Measurements from ENCODE around the gene ESPNL. TPM values are rescaled to one million over a fixed set of nuclear protein-coding genes. Genes with fewer than 3 reads are reported as not detected.

Gene ESPNL
- polyA plus RNA-seq, 1 donor (not counting 4 experiments of a cell fraction or from before 2014, with no cell fraction given) = 0.16 TPM

- Histone ChIP-seq H3K27ac (ENCODE audit: control insufficient read depth, insufficient read depth, low read length) (no peak overlapping the region), H3K9me3 (ENCODE audit: control insufficient read depth, low read depth, low read length) (no peaks in the 10 kb centered on the region), H3K4me2 (ENCODE audit: control insufficient read depth, extremely low read depth, insufficient read depth, low read depth, low read length) (no peak overlapping the region), H3K36me3 (ENCODE audit: control insufficient read depth in 2 of 2, extremely low read depth in 1 of 2, insufficient read depth in 2 of 2, low read length in 2 of 2) (peaks cover 2 to 3% of the 10 kb centered on the region in 2 experiments), H4K20me1 (ENCODE audit: control insufficient read depth, extremely low read depth, insufficient read depth, low read length) (no peaks in the 10 kb centered on the region), H3K9me1 (ENCODE audit: control insufficient read depth, extremely low read depth, insufficient read depth, low read length) (no peaks in the 10 kb centered on the region), H3K27me3 (ENCODE audit: control insufficient read depth, extremely low read depth, insufficient read depth, low read length) (no peaks in the 10 kb centered on the region), H2AFZ (ENCODE audit: control insufficient read depth, low read length) (no peak overlapping the region), H3K4me3 (ENCODE audit: control insufficient read depth in 2 of 3, extremely low read depth in 1 of 3, insufficient read depth in 2 of 3, low read depth in 1 of 3, low read length in 3 of 3) (no peak overlapping the region), H3K9ac (ENCODE audit: control insufficient read depth, extremely low read depth, insufficient read depth, low read length) (no peak overlapping the region), H3K79me2 (ENCODE audit: control insufficient read depth, insufficient read depth, low read length) (no peaks in the 10 kb centered on the region), H3K4me1 (ENCODE audit: control insufficient read depth, extremely low read depth, insufficient read depth, low read length) (peaks cover 4% of the 10 kb centered on the region)
- TF ChIP-seq EZH2 (IDR thresholded peaks at IDR 0.05; ENCODE audit: low read length) (no peak), CTCF (optimal IDR thresholded peaks at IDR 0.05 in 1 of 3, IDR thresholded peaks at IDR 0.05 in 1 of 3, conservative IDR thresholded peaks at IDR 0.05 in 1 of 3; ENCODE audit: extremely low read depth in 1 of 3, insufficient read depth in 2 of 3, low read length in 3 of 3) (no peak)
- no peak for FAIRE-seq
- dilution Hi-C loops (cut with MboI; ENCODE audit: extremely low pct_ligation_motif_present, low sequenced_read_pairs) = no loop called here
- DNase-seq (ENCODE audit: low read depth, low spot score) = no peak
These were observed 8.6 kb upstream of the ESPNL start for GRCh38 chr2:238091436-238092060.

- Histone ChIP-seq H3K27ac (ENCODE audit: control insufficient read depth, insufficient read depth, low read length) (no peak overlapping the region), H3K9me3 (ENCODE audit: control insufficient read depth, low read depth, low read length) (no peaks in the 10 kb centered on the region), H3K4me2 (ENCODE audit: control insufficient read depth, extremely low read depth, insufficient read depth, low read depth, low read length) (no peak overlapping the region), H2AFZ (ENCODE audit: control insufficient read depth, low read length) (no peak overlapping the region), H3K4me3 (ENCODE audit: control insufficient read depth in 2 of 3, extremely low read depth in 1 of 3, insufficient read depth in 2 of 3, low read depth in 1 of 3, low read length in 3 of 3) (no peak overlapping the region), H3K9ac (ENCODE audit: control insufficient read depth, extremely low read depth, insufficient read depth, low read length) (no peak overlapping the region), H3K79me2 (ENCODE audit: control insufficient read depth, insufficient read depth, low read length) (no peaks in the 10 kb centered on the region), H4K20me1 (ENCODE audit: control insufficient read depth, extremely low read depth, insufficient read depth, low read length) (no peaks in the 10 kb centered on the region), H3K36me3 (ENCODE audit: control insufficient read depth in 2 of 2, extremely low read depth in 1 of 2, insufficient read depth in 2 of 2, low read length in 2 of 2) (peaks cover 2 to 3% of the 10 kb centered on the region in 2 experiments), H3K4me1 (ENCODE audit: control insufficient read depth, extremely low read depth, insufficient read depth, low read length) (peaks cover 4% of the 10 kb centered on the region), H3K27me3 (ENCODE audit: control insufficient read depth, extremely low read depth, insufficient read depth, low read length) (no peaks in the 10 kb centered on the region), H3K9me1 (ENCODE audit: control insufficient read depth, extremely low read depth, insufficient read depth, low read length) (no peaks in the 10 kb centered on the region)
- dilution Hi-C loops (cut with MboI; ENCODE audit: extremely low pct_ligation_motif_present, low sequenced_read_pairs) = no loop called here
- FAIRE-seq = no peak
- no peak for TF ChIP-seq CTCF (optimal IDR thresholded peaks at IDR 0.05 in 1 of 3, IDR thresholded peaks at IDR 0.05 in 1 of 3, conservative IDR thresholded peaks at IDR 0.05 in 1 of 3; ENCODE audit: extremely low read depth in 1 of 3, insufficient read depth in 2 of 3, low read length in 3 of 3)
- TF ChIP-seq EZH2 (IDR thresholded peaks at IDR 0.05; ENCODE audit: low read length) = no peak
- no peak for DNase-seq (ENCODE audit: low read depth, low spot score)
These were observed 7.6 kb upstream of the ESPNL start for GRCh38 chr2:238092486-238093035.
